Measurements from ENCODE around the gene CHRNB2. TPM values are rescaled to one million over a fixed set of nuclear protein-coding genes. Genes with fewer than 3 reads are reported as not detected.

Gene CHRNB2
- total and polyA plus RNA-seq, 2 donors (not counting 3 experiments of a cell fraction or from before 2014, with no cell fraction given) = not detected

- Histone ChIP-seq H2AFZ (ENCODE audit: low read depth, low read length) (no peak overlapping the region), H3K27ac (ENCODE audit: insufficient read depth, low read depth, low read length) (peak overlapping the region; percentile 56), H3K4me2 (ENCODE audit: insufficient read depth, low read length) (peak overlapping the region; percentile 86), H3K4me1 (ENCODE audit: control insufficient read depth, extremely low read depth, insufficient read depth, low read length) (peaks cover 6% of the 10 kb centered on the region), H3K9ac (replicated peaks; ENCODE audit: extremely low read depth, insufficient read depth, low read length) (peak overlapping the region; percentile 91), H3K9me3 (replicated peaks; ENCODE audit: control insufficient read depth, insufficient read depth, low read length) (no peaks in the 10 kb centered on the region), H4K20me1 (replicated peaks; ENCODE audit: control insufficient read depth, extremely low read depth, insufficient read depth, low read length) (peaks cover 4% of the 10 kb centered on the region), H3K4me3 (replicated peaks in 1 of 3; ENCODE audit: insufficient read depth in 1 of 3, low read depth in 1 of 3, low read length in 3 of 3) (peak overlapping the region; percentile 15 to 68 (median 47)), H3K36me3 (ENCODE audit: control insufficient read depth in 2 of 2, extremely low read depth in 1 of 2, insufficient read depth in 2 of 2, low read length in 2 of 2) (peaks cover 0 to 2% of the 10 kb centered on the region in 2 experiments), H3K79me2 (ENCODE audit: control insufficient read depth, insufficient read depth, low read length) (peaks cover 78% of the 10 kb centered on the region), H3K9me1 (replicated peaks; ENCODE audit: control insufficient read depth, extremely low read depth, insufficient read depth, low read length) (no peaks in the 10 kb centered on the region), H3K27me3 (ENCODE audit: control insufficient read depth in 2 of 2, insufficient read depth in 2 of 2, low read length in 2 of 2) (no peaks in the 10 kb centered on the region)
- BruUV-seq (replicated peaks) = TSS peak; percentile 66
- ChIA-PET POLR2A (interaction anchor here (0.7 kb wide), 1 partner anchor 48 kb away, joined by 4 read pairs; no protein-coding TSS in a partner anchor), CTCF (interaction anchor here (1.0 to 1.3 kb wide), 4 partner anchors 19 to 271 kb away, joined by 3 to 5 read pairs (median 4); no protein-coding TSS in a partner anchor)
- FAIRE-seq (no peak), DNase-seq (ENCODE audit: low read depth, low spot score) (no peak)
- TF ChIP-seq POLR2A (IDR thresholded peaks at IDR 0.05; ENCODE audit: low read depth, low read length) (no peak), MYC (IDR thresholded peaks at IDR 0.05; ENCODE audit: low read depth, low read length) (no peak), EZH2 (IDR thresholded peaks at IDR 0.05; ENCODE audit: borderline replicate concordance, low read depth, low read length, severe bottlenecking) (no peak)
- intact Hi-C loops (cut with micrococcal nuclease) = no loop called here
- dilution Hi-C loops (cut with MboI; ENCODE audit: extremely low pct_ligation_motif_present, low sequenced_read_pairs) = no loop called here
These were observed 39.6 kb downstream of the CHRNB2 start for GRCh38 chr1:154607106-154607608.

GRCh38 chr1:154607609-154608396 lies 40.2 kb downstream of the CHRNB2 start, which contains the start of gene ADAR:
TSS of gene ADAR (minus strand) at chr1:154608186. CDS start at chr1:154608006, 180 bp downstream.
- Histone ChIP-seq H3K9me3 (replicated peaks; ENCODE audit: control insufficient read depth, insufficient read depth, low read length) (no peaks in the 10 kb centered on the region), H3K27me3 (ENCODE audit: control insufficient read depth in 2 of 2, insufficient read depth in 2 of 2, low read length in 2 of 2) (no peaks in the 10 kb centered on the region), H3K4me2 (ENCODE audit: insufficient read depth, low read length) (peak within 1 kb of the TSS; percentile 86), H3K79me2 (ENCODE audit: control insufficient read depth, insufficient read depth, low read length) (peaks cover 72% of the 10 kb centered on the region), H3K4me3 (replicated peaks in 1 of 3; ENCODE audit: insufficient read depth in 1 of 3, low read depth in 1 of 3, low read length in 3 of 3) (peak within 1 kb of the TSS; percentile 15 to 68 (median 47)), H2AFZ (ENCODE audit: low read depth, low read length) (peak within 1 kb of the TSS; percentile 58), H3K9me1 (replicated peaks; ENCODE audit: control insufficient read depth, extremely low read depth, insufficient read depth, low read length) (no peaks in the 10 kb centered on the region), H4K20me1 (replicated peaks; ENCODE audit: control insufficient read depth, extremely low read depth, insufficient read depth, low read length) (peaks cover 4% of the 10 kb centered on the region), H3K9ac (replicated peaks; ENCODE audit: extremely low read depth, insufficient read depth, low read length) (peak within 1 kb of the TSS; percentile 91), H3K27ac (ENCODE audit: insufficient read depth, low read depth, low read length) (peak within 1 kb of the TSS; percentile 56), H3K36me3 (ENCODE audit: control insufficient read depth in 2 of 2, extremely low read depth in 1 of 2, insufficient read depth in 2 of 2, low read length in 2 of 2) (peaks cover 0 to 2% of the 10 kb centered on the region in 2 experiments), H3K4me1 (ENCODE audit: control insufficient read depth, extremely low read depth, insufficient read depth, low read length) (peaks cover 6% of the 10 kb centered on the region)
- intact Hi-C loops (cut with micrococcal nuclease) = loop anchor here (1.0 to 2.0 kb wide), 2 partner anchors 21 to 50 kb away; partner anchors contain the start of gene UBE2Q1
- dilution Hi-C loops (cut with MboI; ENCODE audit: extremely low pct_ligation_motif_present, low sequenced_read_pairs) = no loop called here
- TF ChIP-seq POLR2AphosphoS5 (IDR thresholded peaks at IDR 0.05; ENCODE audit: insufficient read depth, low read depth, low read length) (peak; percentile 13), MAX (IDR thresholded peaks at IDR 0.05; ENCODE audit: insufficient read depth, insufficient read length) (peak; percentile 11), FOS (IDR thresholded peaks at IDR 0.05; ENCODE audit: borderline replicate concordance, insufficient read depth, low read length) (no peak)
- BruUV-seq (replicated peaks) = no TSS peak
- DNase-seq (ENCODE audit: low read depth, low spot score) (peak; percentile 94), FAIRE-seq (peak; percentile 83)
- CTCF ChIA-PET = interaction anchor here (0.6 to 1.3 kb wide), 10 partner anchors 10 to 436 kb away, joined by 3 to 5 read pairs (median 4); no protein-coding TSS in a partner anchor
- POLR2A ChIA-PET = interaction anchor here (0.7 kb wide), 2 partner anchors 48 to 399 kb away, joined by 3 to 4 read pairs; no protein-coding TSS in a partner anchor
